Gastrocnemius medialis (tissue), 4 donors: ENCODE results near the gene FRMD3. TPM values are rescaled to one million over a fixed set of nuclear protein-coding genes. Genes with fewer than 3 reads are reported as not detected.

Source experiments
- ATAC-seq, 2 donors: fragments of 150-250 bp; one replicate each; pipeline ENCODE4 v1.9.1; 2016
- DNase-seq, 2 donors: peaks; one replicate each; pipeline ENCODE4 v3.0.0-alpha.2; 2019
- H3K27ac ChIP-seq, 4 donors: fragments of 200-600 bp; sonication (generic); 1 replicate in 1 of 4; 2 replicates in 3 of 4; pipeline ENCODE4 v1.5.1; 2016 to 2018; ENCODE audit warnings: mild to moderate bottlenecking in 2 of 4, moderate library complexity in 1 of 4
- H3K27me3 ChIP-seq, 3 donors: fragments of 200-600 bp; sonication (generic) in 2 of 3; 1 replicate in 1 of 3; 2 replicates in 2 of 3; pipeline versions ENCODE4 v1.5.1 to v1.6.0; 2016 to 2019; ENCODE audit warnings: mild to moderate bottlenecking in 1 of 3, moderate library complexity in 1 of 3
- H3K36me3 ChIP-seq, 2 donors: fragments of 200-600 bp; sonication (generic) in 1 of 2; one replicate each; pipeline ENCODE4 v1.5.1; 2017 to 2018
- H3K4me1 ChIP-seq, 2 donors: fragments of 200-600 bp; sonication (generic) in 1 of 2; one replicate each; pipeline ENCODE4 v1.5.1; 2016 to 2017; ENCODE audit warnings: mild to moderate bottlenecking in 2 of 2
- H3K4me3 ChIP-seq, 4 donors: fragments of 200-600 bp; sonication (generic) in 3 of 4; 1 replicate in 1 of 4; 2 replicates in 3 of 4; pipeline ENCODE4 v1.5.1; 2016 to 2019; ENCODE audit warnings: mild to moderate bottlenecking in 2 of 4
- H3K9me3 ChIP-seq, 3 donors: fragments of 200-600 bp; sonication (generic) in 2 of 3; 1 replicate in 1 of 3; 2 replicates in 2 of 3; pipeline ENCODE4 v1.5.1; 2016 to 2019
- CTCF ChIP-seq, 5 experiments: fragments of 450-650 bp in 3 of 5; fragments of 200-600 bp in 2 of 5; sonication (generic) in 2 of 5; IDR thresholded peaks in 4 of 5; conservative IDR thresholded peaks in 1 of 5; 1 replicate in 4 of 5; 2 replicates in 1 of 5; pipeline ENCODE4 v1.5.1; 2016 to 2019; ENCODE audit warnings: antibody characterized with exemption in 5 of 5, mild to moderate bottlenecking in 3 of 5, moderate library complexity in 3 of 5
- POLR2A ChIP-seq, 2 donors: fragments of 450-650 bp; IDR thresholded peaks; one replicate each; pipeline ENCODE4 v1.6.1; 2017; ENCODE audit warnings: antibody characterized with exemption in 2 of 2, mild to moderate bottlenecking in 2 of 2, moderate library complexity in 2 of 2
- in situ Hi-C, 4 donors: fragments of 200-750 bp; cut with MboI; loops; one replicate each; pipeline versions ENCODE4 v1.15.0 to v1.8.0; 2017; ENCODE audit warnings: low sequenced_read_pairs in 4 of 4
- intact Hi-C: fragments of 100-400 bp; cut with DNase I; formaldehyde crosslinking; loops from one replicate; pipeline ENCODE4 v1.15.1; 2023; ENCODE audit warnings: low total_unique reads
- total RNA-seq, 4 donors: library from RNA; depleted of rRNA; stranded (reverse); fragments of >200 nt; gene quantifications; one replicate each; pipeline versions ENCODE4 v1.1.0 to v1.2.3, GENCODE V29; 2016

FRMD3 gene
- total RNA-seq, 4 donors from 2014 or later, result 62.3 to 120 (median 94.6) TPM

- peak; percentile 49 to 70 for DNase-seq
- Histone ChIP-seq H3K27ac (peak overlapping the region; percentile 80 to 89 (median 86)), H3K4me1 (peaks cover 35 to 41% of the 10 kb centered on the region in 2 donors), H3K4me3 (peak overlapping the region; percentile 36 to 53 (median 43)), H3K9me3 (no peaks in the 10 kb centered on the region), H3K36me3 (peaks cover 0 to 7% of the 10 kb centered on the region in 2 donors), H3K27me3 (no peaks in the 10 kb centered on the region)
- intact Hi-C loops (no loop called here), in situ Hi-C loops (no loop called here)
- ATAC-seq, result peak; percentile 92 to 95
- no peak for TF ChIP-seq CTCF (IDR thresholded peaks at IDR 0.05 in 4 of 5, conservative IDR thresholded peaks at IDR 0.05 in 1 of 5)
- peak in 1 of 2 donors; percentile 43 for TF ChIP-seq POLR2A (IDR thresholded peaks at IDR 0.05)
Measured at GRCh38 chr9:83266666-83267496, 271.3 kb downstream of the FRMD3 start.

GRCh38 chr9:83266331-83266665 is 271.9 kb downstream of the FRMD3 start:
- TF ChIP-seq POLR2A (IDR thresholded peaks at IDR 0.05) (no peak), CTCF (IDR thresholded peaks at IDR 0.05 in 4 of 5, conservative IDR thresholded peaks at IDR 0.05 in 1 of 5) (no peak)
- H3K27me3 ChIP-seq, result no peaks in the 10 kb centered on the region
- peak overlapping the region; percentile 80 to 89 (median 86) for H3K27ac ChIP-seq
- intact Hi-C loops, result no loop called here
- H3K4me1 ChIP-seq, result peaks cover 35 to 41% of the 10 kb centered on the region in 2 donors
- ATAC-seq (peak in 1 of 2 donors; percentile 31), DNase-seq (no peak)
- H3K9me3 ChIP-seq, result no peaks in the 10 kb centered on the region
- peaks cover 0 to 7% of the 10 kb centered on the region in 2 donors for H3K36me3 ChIP-seq
- in situ Hi-C loops, result no loop called here
- peak overlapping the region; percentile 36 to 53 (median 43) for H3K4me3 ChIP-seq

- intact Hi-C loops, result no loop called here
- Histone ChIP-seq H3K27me3 (no peaks in the 10 kb centered on the region), H3K4me3 (peak overlapping the region in 2 of 4 donors; percentile 48 to 53), H3K27ac (peak overlapping the region in 2 of 4 donors; percentile 86 to 89), H3K4me1 (peaks cover 35 to 45% of the 10 kb centered on the region in 2 donors), H3K36me3 (peaks cover 0 to 7% of the 10 kb centered on the region in 2 donors), H3K9me3 (no peaks in the 10 kb centered on the region)
- in situ Hi-C loops, result no loop called here
- ATAC-seq (no peak), DNase-seq (no peak)
- TF ChIP-seq CTCF (IDR thresholded peaks at IDR 0.05 in 4 of 5, conservative IDR thresholded peaks at IDR 0.05 in 1 of 5) (no peak), POLR2A (IDR thresholded peaks at IDR 0.05) (no peak)
Measured at GRCh38 chr9:83264315-83264714, 273.9 kb downstream of the FRMD3 start.

- intact Hi-C loops, result no loop called here
- no peak for TF ChIP-seq POLR2A (IDR thresholded peaks at IDR 0.05)
- TF ChIP-seq CTCF (IDR thresholded peaks at IDR 0.05 in 4 of 5, conservative IDR thresholded peaks at IDR 0.05 in 1 of 5), result no peak
- in situ Hi-C loops, result no loop called here
- no peak for ATAC-seq
- DNase-seq, result no peak
- Histone ChIP-seq H3K27ac (peak overlapping the region; percentile 65 to 83 (median 74)), H3K9me3 (no peaks in the 10 kb centered on the region), H3K4me3 (no peak overlapping the region), H3K27me3 (no peaks in the 10 kb centered on the region), H3K36me3 (peaks cover 0 to 7% of the 10 kb centered on the region in 2 donors), H3K4me1 (peaks cover 15 to 43% of the 10 kb centered on the region in 2 donors)
Measured at GRCh38 chr9:83259558-83259957, 278.6 kb downstream of the FRMD3 start.
